Neural cell (in vitro differentiated cells): ENCODE data around the gene NUP133.

Experiments
- CTCF ChIP-seq: fragments of 450-650 bp; IDR thresholded peaks from 2 replicates; pipeline ENCODE4 v1.5.1; 2014; ENCODE audit warnings: antibody characterized with exemption, mild to moderate bottlenecking, moderate library complexity; ENCODE audit not compliant: poor library complexity, severe bottlenecking
- EP300 ChIP-seq: fragments of 450-650 bp; conservative IDR thresholded peaks from 2 replicates; pipeline ENCODE4 v1.6.1; 2014; ENCODE audit warnings: antibody characterized with exemption, mild to moderate bottlenecking, moderate library complexity; ENCODE audit not compliant: poor library complexity, severe bottlenecking
- EZH2 ChIP-seq: fragments of 200-600, 300-800 bp; shearing (Covaris generic), sonication (generic); IDR thresholded peaks from 2 replicates; pipeline ENCODE4 v1.6.1; 2014; ENCODE audit warnings: antibody characterized with exemption, low read length, borderline replicate concordance, mild to moderate bottlenecking; ENCODE audit not compliant: insufficient read depth, poor library complexity, severe bottlenecking
- MXI1 ChIP-seq: fragments of 450-650 bp; conservative IDR thresholded peaks from 2 replicates; pipeline ENCODE4 v1.6.1; 2014; ENCODE audit warnings: antibody characterized with exemption, mild to moderate bottlenecking; ENCODE audit not compliant: poor library complexity, severe bottlenecking
- POLR2AphosphoS5 ChIP-seq: IDR thresholded peaks from 2 replicates; pipeline ENCODE4 v1.6.1; 2012
- RAD21 ChIP-seq: fragments of 450-650 bp; conservative IDR thresholded peaks from 2 replicates; pipeline ENCODE4 v1.6.1; 2014; ENCODE audit warnings: antibody characterized with exemption, mild to moderate bottlenecking, moderate library complexity
- REST ChIP-seq: IDR thresholded peaks from 2 replicates; pipeline ENCODE4 v1.6.1; 2012; ENCODE audit warnings: borderline replicate concordance
- SMC3 ChIP-seq: fragments of 450-650 bp; conservative IDR thresholded peaks from 2 replicates; pipeline ENCODE4 v1.6.1; 2014; ENCODE audit warnings: antibody characterized with exemption, mild to moderate bottlenecking, moderate library complexity; ENCODE audit not compliant: poor library complexity
- TAF1 ChIP-seq: IDR thresholded peaks from 2 replicates; pipeline ENCODE4 v1.6.1; 2012; ENCODE audit warnings: low read depth

GRCh38 chr1:229495782-229496181 is 12.4 kb downstream of the NUP133 start:
- TF ChIP-seq CTCF: no peak
- TF ChIP-seq SMC3: no peak
- TF ChIP-seq RAD21: no peak
- no peak for TF ChIP-seq MXI1
- TF ChIP-seq POLR2AphosphoS5: no peak
- no peak for TF ChIP-seq EZH2
- no peak for TF ChIP-seq TAF1
- TF ChIP-seq REST: no peak
- TF ChIP-seq EP300: no peak
